WTC11 (cell line): ENCODE data around the gene HPSE2. TPM values are rescaled to one million over a fixed set of nuclear protein-coding genes. Genes with fewer than 3 reads are reported as not detected.

ENCODE experiments used
- ATAC-seq: fragments of 200-7000 bp; cut with Tn5 transposase; 2 replicates; pipeline ENCODE4 v1.10.0; 2021; ENCODE audit warnings: mild to moderate bottlenecking, moderate library complexity
- CTCF ChIA-PET: fragments of 300-600 bp; sonication (Branson Sonifier 250); formaldehyde crosslinking; loops from one replicate; lab custom pipeline; 2021; ENCODE audit warnings: antibody characterized with exemption; lab: Charles Lee
- POLR2A ChIA-PET: fragments of 350-600 bp; sonication (Branson Sonifier 250); formaldehyde crosslinking; loops from one replicate; lab custom pipeline; 2021; ENCODE audit warnings: antibody characterized with exemption; lab: Charles Lee
- DNase-seq: peaks from one replicate; pipeline ENCODE4 v3.0.0; 2021; ENCODE audit warnings: low spot score
- H3K27ac Mint-ChIP-seq: 2 replicates; pipeline ENCODE4 v1.8.0; 2021; ENCODE audit warnings: mixed read lengths
- H3K27me3 Mint-ChIP-seq: 2 replicates; pipeline ENCODE4 v1.8.0; 2021; ENCODE audit warnings: low read depth, mild to moderate bottlenecking, moderate library complexity, mixed read lengths
- H3K36me3 Mint-ChIP-seq: 2 replicates; pipeline ENCODE4 v1.8.0; 2021; ENCODE audit warnings: mixed read lengths
- H3K4me1 Mint-ChIP-seq: 2 replicates; pipeline ENCODE4 v1.8.0; 2022; ENCODE audit warnings: mixed read lengths
- H3K4me3 Mint-ChIP-seq: 2 replicates; pipeline ENCODE4 v1.8.0; 2021; ENCODE audit warnings: mild to moderate bottlenecking, moderate library complexity, mixed read lengths
- H3K9me3 Mint-ChIP-seq: 2 replicates; pipeline ENCODE4 v1.8.0; 2021; ENCODE audit warnings: mixed read lengths
- CREM ChIP-seq: sonication (generic); formaldehyde crosslinking; IDR thresholded peaks from 2 replicates; pipeline ENCODE4 v1.8.1; 2022; ENCODE audit warnings: mild to moderate bottlenecking, missing genetic modification reagents, moderate library complexity
- E2F1 ChIP-seq: sonication (generic); formaldehyde crosslinking; IDR thresholded peaks from 2 replicates; pipeline ENCODE4 v1.8.0; 2022; ENCODE audit warnings: mild to moderate bottlenecking, missing genetic modification reagents
- ELF4 ChIP-seq: sonication (generic); formaldehyde crosslinking; IDR thresholded peaks from 2 replicates; pipeline ENCODE4 v1.8.1; 2022; ENCODE audit warnings: low read depth, mild to moderate bottlenecking, moderate library complexity, missing genetic modification reagents
- FOXJ3 ChIP-seq: sonication (generic); formaldehyde crosslinking; IDR thresholded peaks from 2 replicates; pipeline ENCODE4 v1.9.0; 2021; ENCODE audit warnings: missing genetic modification reagents, mild to moderate bottlenecking, borderline replicate concordance
- GABPB1 ChIP-seq: sonication (generic); formaldehyde crosslinking; IDR thresholded peaks from 2 replicates; pipeline ENCODE4 v1.8.1; 2023; ENCODE audit warnings: mild to moderate bottlenecking, missing genetic modification reagents
- GTF2I ChIP-seq: fragments of 250-450 bp; sonication (Bioruptor Pico); conservative IDR thresholded peaks from 2 replicates; pipeline ENCODE4 v1.4.0; 2021; ENCODE audit warnings: mild to moderate bottlenecking
- HMGA2 ChIP-seq: fragments of 250-450 bp; sonication (Bioruptor Pico); IDR thresholded peaks from 2 replicates; pipeline ENCODE4 v1.4.0; 2021; ENCODE audit warnings: mild to moderate bottlenecking, moderate library complexity
- HMGXB4 ChIP-seq: sonication (generic); formaldehyde crosslinking; IDR thresholded peaks from 2 replicates; pipeline ENCODE4 v1.8.1; 2023; ENCODE audit warnings: mild to moderate bottlenecking, moderate library complexity, missing genetic modification reagents
- NFE2L1 ChIP-seq: sonication (generic); formaldehyde crosslinking; IDR thresholded peaks from 2 replicates; pipeline ENCODE4 v1.8.1; 2023; ENCODE audit warnings: missing genetic modification reagents
- NR1H2 ChIP-seq: sonication (generic); formaldehyde crosslinking; IDR thresholded peaks from 2 replicates; pipeline ENCODE4 v1.9.0; 2021; ENCODE audit warnings: mild to moderate bottlenecking, moderate library complexity, missing genetic modification reagents
- PRRX2 ChIP-seq: fragments of 250-450 bp; sonication (Bioruptor Pico); IDR thresholded peaks from 2 replicates; pipeline ENCODE4 v1.8.0; 2021; ENCODE audit warnings: mild to moderate bottlenecking
- TEAD4 ChIP-seq: sonication (generic); formaldehyde crosslinking; IDR thresholded peaks from 2 replicates; pipeline ENCODE4 v1.8.0; 2022; ENCODE audit warnings: mild to moderate bottlenecking, missing genetic modification reagents
- TP53 ChIP-seq: sonication (generic); formaldehyde crosslinking; IDR thresholded peaks from 2 replicates; pipeline ENCODE4 v1.8.1; 2023; ENCODE audit warnings: mild to moderate bottlenecking, missing genetic modification reagents
- ZNF121 ChIP-seq: sonication (generic); formaldehyde crosslinking; IDR thresholded peaks from 2 replicates; pipeline ENCODE4 v1.8.0; 2023; ENCODE audit warnings: missing genetic modification reagents
- ZNF396 ChIP-seq: fragments of 250-450 bp; sonication (Bioruptor Pico); IDR thresholded peaks from 2 replicates; pipeline ENCODE4 v1.8.0; 2021; ENCODE audit warnings: mild to moderate bottlenecking, moderate library complexity, borderline replicate concordance
- total RNA-seq: library from RNA; stranded (reverse); gene quantifications from 3 replicates; pipeline ENCODE4 v1.2.3, GENCODE V29; 2021
- TF ChIP-seq, protein P1 (sequence below): sonication (generic); formaldehyde crosslinking; conservative IDR thresholded peaks from 2 replicates; pipeline ENCODE4 v1.8.1; 2022; ENCODE audit warnings: mild to moderate bottlenecking, missing genetic modification reagents
- TF ChIP-seq, protein P2 (sequence below): fragments of 250-450 bp; sonication (Bioruptor Pico); IDR thresholded peaks from 2 replicates; pipeline ENCODE4 v1.9.0; 2021; ENCODE audit warnings: moderate library complexity, mild to moderate bottlenecking, inconsistent platforms, borderline replicate concordance
- TF ChIP-seq, protein P3 (sequence below): fragments of 250-450 bp; sonication (Bioruptor Pico); conservative IDR thresholded peaks from 2 replicates; pipeline ENCODE4 v1.9.0; 2021; ENCODE audit warnings: mild to moderate bottlenecking
- TF ChIP-seq, protein P4 (sequence below): sonication (generic); formaldehyde crosslinking; IDR thresholded peaks from 2 replicates; pipeline ENCODE4 v1.8.1; 2023; ENCODE audit warnings: mild to moderate bottlenecking, missing genetic modification reagents
- TF ChIP-seq, protein P5 (sequence below): sonication (generic); formaldehyde crosslinking; IDR thresholded peaks from 2 replicates; pipeline ENCODE4 v1.8.1; 2023; ENCODE audit warnings: mild to moderate bottlenecking, missing genetic modification reagents, borderline replicate concordance
- TF ChIP-seq, protein P6 (sequence below): sonication (generic); formaldehyde crosslinking; IDR thresholded peaks from 2 replicates; pipeline ENCODE4 v1.8.1; 2022; ENCODE audit warnings: low read depth, missing genetic modification reagents, borderline replicate concordance

HPSE2 gene
- total RNA-seq, 1 experiment from 2014 or later: 0.66 TPM

- POLR2A ChIA-PET: no interaction called here
- Mint-ChIP-seq H3K27ac (no peak overlapping the region), H3K36me3 (peaks cover 3% of the 10 kb centered on the region; the same call in 1 of the 2 replicates), H3K27me3 (peaks cover 2% of the 10 kb centered on the region), H3K4me3 (no peak overlapping the region), H3K4me1 (peaks cover under 1% of the 10 kb centered on the region; the same call in 1 of the 2 replicates), H3K9me3 (peaks cover 37% of the 10 kb centered on the region)
- CTCF ChIA-PET: no interaction called here
- DNase-seq: no peak
- no peak for TF ChIP-seq GTF2I (CRISPR knock-in tag)
- TF ChIP-seq, protein P1, sequence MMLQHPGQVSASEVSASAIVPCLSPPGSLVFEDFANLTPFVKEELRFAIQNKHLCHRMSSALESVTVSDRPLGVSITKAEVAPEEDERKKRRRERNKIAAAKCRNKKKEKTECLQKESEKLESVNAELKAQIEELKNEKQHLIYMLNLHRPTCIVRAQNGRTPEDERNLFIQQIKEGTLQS (CRISPR knock-in tag): no peak
- TF ChIP-seq NFE2L1 (CRISPR knock-in tag): no peak
- TF ChIP-seq, protein P2, sequence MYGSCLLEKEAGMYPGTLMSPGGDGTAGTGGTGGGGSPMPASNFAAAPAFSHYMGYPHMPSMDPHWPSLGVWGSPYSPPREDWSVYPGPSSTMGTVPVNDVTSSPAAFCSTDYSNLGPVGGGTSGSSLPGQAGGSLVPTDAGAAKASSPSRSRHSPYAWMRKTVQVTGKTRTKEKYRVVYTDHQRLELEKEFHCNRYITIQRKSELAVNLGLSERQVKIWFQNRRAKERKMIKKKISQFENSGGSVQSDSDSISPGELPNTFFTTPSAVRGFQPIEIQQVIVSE: no peak
- TF ChIP-seq, protein P3, sequence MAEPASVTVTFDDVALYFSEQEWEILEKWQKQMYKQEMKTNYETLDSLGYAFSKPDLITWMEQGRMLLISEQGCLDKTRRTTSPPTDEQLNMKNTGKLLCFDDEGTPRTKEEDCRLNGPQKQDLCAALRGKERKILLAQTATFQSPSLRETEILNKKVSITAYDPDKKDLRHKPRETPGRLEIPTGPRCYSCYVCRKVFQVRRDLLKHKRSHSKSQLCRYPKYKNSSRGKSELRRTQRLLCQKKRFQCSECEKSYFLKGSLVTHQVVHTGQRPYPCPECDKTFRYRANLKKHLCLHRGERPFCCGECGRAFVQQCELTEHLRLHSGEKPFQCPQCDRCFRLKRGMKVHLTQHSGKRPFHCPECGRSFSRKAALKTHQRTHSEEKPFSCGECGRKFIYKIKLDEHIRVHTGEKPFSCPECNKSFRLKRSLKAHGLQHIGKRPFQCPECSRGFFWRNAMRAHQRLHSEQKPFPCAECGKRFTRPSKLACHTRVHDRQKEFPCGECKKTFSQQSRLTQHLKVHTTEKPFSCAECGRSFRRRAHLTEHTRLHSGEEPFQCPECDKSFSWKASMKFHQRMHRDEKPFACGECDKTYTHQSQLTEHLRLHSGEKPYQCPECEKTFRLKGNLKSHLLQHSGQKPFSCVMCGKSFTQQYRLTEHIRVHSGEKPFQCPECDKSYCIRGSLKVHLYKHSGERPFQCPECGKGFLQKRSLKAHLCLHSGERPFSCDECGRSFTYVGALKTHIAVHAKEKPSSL (CRISPR knock-in tag): no peak
- no peak for TF ChIP-seq FOXJ3 (CRISPR knock-in tag)
- no peak for TF ChIP-seq ZNF396 (CRISPR knock-in tag)
- no peak for TF ChIP-seq NR1H2
- ATAC-seq: no peak
These were observed 305.9 kb downstream of the HPSE2 start for GRCh38 chr10:98929709-98930108.

- no peaks in the 10 kb centered on the region for H3K36me3 Mint-ChIP-seq
- DNase-seq (no peak), ATAC-seq (no peak)
- CTCF ChIA-PET: no interaction called here
- H3K27ac Mint-ChIP-seq: no peak overlapping the region
- H3K4me1 Mint-ChIP-seq: no peaks in the 10 kb centered on the region
- H3K27me3 Mint-ChIP-seq: no peaks in the 10 kb centered on the region; the same call in 1 of the 2 replicates
- peaks cover 2% of the 10 kb centered on the region for H3K9me3 Mint-ChIP-seq
- POLR2A ChIA-PET: no interaction called here
- no peak overlapping the region for H3K4me3 Mint-ChIP-seq
- TF ChIP-seq, protein P4, sequence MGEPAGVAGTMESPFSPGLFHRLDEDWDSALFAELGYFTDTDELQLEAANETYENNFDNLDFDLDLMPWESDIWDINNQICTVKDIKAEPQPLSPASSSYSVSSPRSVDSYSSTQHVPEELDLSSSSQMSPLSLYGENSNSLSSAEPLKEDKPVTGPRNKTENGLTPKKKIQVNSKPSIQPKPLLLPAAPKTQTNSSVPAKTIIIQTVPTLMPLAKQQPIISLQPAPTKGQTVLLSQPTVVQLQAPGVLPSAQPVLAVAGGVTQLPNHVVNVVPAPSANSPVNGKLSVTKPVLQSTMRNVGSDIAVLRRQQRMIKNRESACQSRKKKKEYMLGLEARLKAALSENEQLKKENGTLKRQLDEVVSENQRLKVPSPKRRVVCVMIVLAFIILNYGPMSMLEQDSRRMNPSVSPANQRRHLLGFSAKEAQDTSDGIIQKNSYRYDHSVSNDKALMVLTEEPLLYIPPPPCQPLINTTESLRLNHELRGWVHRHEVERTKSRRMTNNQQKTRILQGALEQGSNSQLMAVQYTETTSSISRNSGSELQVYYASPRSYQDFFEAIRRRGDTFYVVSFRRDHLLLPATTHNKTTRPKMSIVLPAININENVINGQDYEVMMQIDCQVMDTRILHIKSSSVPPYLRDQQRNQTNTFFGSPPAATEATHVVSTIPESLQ: no peak
- TF ChIP-seq ELF4: no peak
- TF ChIP-seq PRRX2 (CRISPR knock-in tag): no peak
- TF ChIP-seq, protein P1 (CRISPR knock-in tag): no peak
- TF ChIP-seq CREM (CRISPR knock-in tag): no peak
- TF ChIP-seq, protein P5, sequence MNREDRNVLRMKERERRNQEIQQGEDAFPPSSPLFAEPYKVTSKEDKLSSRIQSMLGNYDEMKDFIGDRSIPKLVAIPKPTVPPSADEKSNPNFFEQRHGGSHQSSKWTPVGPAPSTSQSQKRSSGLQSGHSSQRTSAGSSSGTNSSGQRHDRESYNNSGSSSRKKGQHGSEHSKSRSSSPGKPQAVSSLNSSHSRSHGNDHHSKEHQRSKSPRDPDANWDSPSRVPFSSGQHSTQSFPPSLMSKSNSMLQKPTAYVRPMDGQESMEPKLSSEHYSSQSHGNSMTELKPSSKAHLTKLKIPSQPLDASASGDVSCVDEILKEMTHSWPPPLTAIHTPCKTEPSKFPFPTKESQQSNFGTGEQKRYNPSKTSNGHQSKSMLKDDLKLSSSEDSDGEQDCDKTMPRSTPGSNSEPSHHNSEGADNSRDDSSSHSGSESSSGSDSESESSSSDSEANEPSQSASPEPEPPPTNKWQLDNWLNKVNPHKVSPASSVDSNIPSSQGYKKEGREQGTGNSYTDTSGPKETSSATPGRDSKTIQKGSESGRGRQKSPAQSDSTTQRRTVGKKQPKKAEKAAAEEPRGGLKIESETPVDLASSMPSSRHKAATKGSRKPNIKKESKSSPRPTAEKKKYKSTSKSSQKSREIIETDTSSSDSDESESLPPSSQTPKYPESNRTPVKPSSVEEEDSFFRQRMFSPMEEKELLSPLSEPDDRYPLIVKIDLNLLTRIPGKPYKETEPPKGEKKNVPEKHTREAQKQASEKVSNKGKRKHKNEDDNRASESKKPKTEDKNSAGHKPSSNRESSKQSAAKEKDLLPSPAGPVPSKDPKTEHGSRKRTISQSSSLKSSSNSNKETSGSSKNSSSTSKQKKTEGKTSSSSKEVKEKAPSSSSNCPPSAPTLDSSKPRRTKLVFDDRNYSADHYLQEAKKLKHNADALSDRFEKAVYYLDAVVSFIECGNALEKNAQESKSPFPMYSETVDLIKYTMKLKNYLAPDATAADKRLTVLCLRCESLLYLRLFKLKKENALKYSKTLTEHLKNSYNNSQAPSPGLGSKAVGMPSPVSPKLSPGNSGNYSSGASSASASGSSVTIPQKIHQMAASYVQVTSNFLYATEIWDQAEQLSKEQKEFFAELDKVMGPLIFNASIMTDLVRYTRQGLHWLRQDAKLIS (CRISPR knock-in tag): no peak
- TF ChIP-seq HMGXB4 (CRISPR knock-in tag): no peak
- TF ChIP-seq, protein P6, sequence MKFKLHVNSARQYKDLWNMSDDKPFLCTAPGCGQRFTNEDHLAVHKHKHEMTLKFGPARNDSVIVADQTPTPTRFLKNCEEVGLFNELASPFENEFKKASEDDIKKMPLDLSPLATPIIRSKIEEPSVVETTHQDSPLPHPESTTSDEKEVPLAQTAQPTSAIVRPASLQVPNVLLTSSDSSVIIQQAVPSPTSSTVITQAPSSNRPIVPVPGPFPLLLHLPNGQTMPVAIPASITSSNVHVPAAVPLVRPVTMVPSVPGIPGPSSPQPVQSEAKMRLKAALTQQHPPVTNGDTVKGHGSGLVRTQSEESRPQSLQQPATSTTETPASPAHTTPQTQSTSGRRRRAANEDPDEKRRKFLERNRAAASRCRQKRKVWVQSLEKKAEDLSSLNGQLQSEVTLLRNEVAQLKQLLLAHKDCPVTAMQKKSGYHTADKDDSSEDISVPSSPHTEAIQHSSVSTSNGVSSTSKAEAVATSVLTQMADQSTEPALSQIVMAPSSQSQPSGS (CRISPR knock-in tag): no peak
- no peak for TF ChIP-seq GABPB1
- no peak for TF ChIP-seq ZNF121 (CRISPR knock-in tag)
- TF ChIP-seq TP53: no peak
- no peak for TF ChIP-seq HMGA2 (CRISPR knock-in tag)
- TF ChIP-seq TEAD4 (CRISPR knock-in tag): no peak
- no peak for TF ChIP-seq E2F1 (CRISPR knock-in tag)
These were observed 310.0 kb downstream of the HPSE2 start for GRCh38 chr10:98925651-98926050.
